Right lobe of liver (tissue), 6 donors: ENCODE measurements around the gene ADGRV1. TPM values are rescaled to one million over a fixed set of nuclear protein-coding genes. Genes with fewer than 3 reads are reported as not detected.

ENCODE experiments used
- ATAC-seq, 4 donors: fragments of 200-7000 bp; cut with Tn5 transposase; one replicate each; pipeline ENCODE4 v1.9.1; 2020; ENCODE audit warnings: mild to moderate bottlenecking in 4 of 4, moderate library complexity in 4 of 4
- DNase-seq, 3 donors: peaks; one replicate each; pipeline ENCODE4 v3.0.0-alpha.2; 2020
- H3K27ac ChIP-seq, 3 donors: fragments of 200-600 bp; one replicate each; pipeline ENCODE4 v1.8.0; 2022
- H3K27me3 ChIP-seq, 2 donors: fragments of 200-600 bp; one replicate each; pipeline ENCODE4 v1.8.0; 2022
- H3K36me3 ChIP-seq, 4 donors: fragments of 200-600 bp; sonication (generic) in 1 of 4; one replicate each; pipeline versions ENCODE4 v1.5.1 to v1.8.0; 2017 to 2022; ENCODE audit warnings: control low read depth in 1 of 4
- H3K4me1 ChIP-seq, 4 donors: fragments of 200-600 bp; sonication (generic) in 1 of 4; one replicate each; pipeline versions ENCODE4 v1.5.1 to v1.8.0; 2017 to 2022; ENCODE audit warnings: control low read depth in 1 of 4
- H3K4me3 ChIP-seq, 3 donors: fragments of 200-600 bp; one replicate each; pipeline ENCODE4 v1.8.0; 2022
- H3K9me3 ChIP-seq, 4 donors: fragments of 200-600 bp; sonication (generic) in 1 of 4; one replicate each; pipeline versions ENCODE4 v1.5.1 to v1.8.0; 2017 to 2022; ENCODE audit warnings: control low read depth in 1 of 4
- CTCF ChIP-seq, 4 donors: fragments of 200-600 bp in 3 of 4; fragments of 450-650 bp in 1 of 4; IDR thresholded peaks; one replicate each; pipeline versions ENCODE4 v1.5.1 to v1.8.0; 2016 to 2022; ENCODE audit warnings: antibody characterized with exemption in 4 of 4, mild to moderate bottlenecking in 2 of 4
- POLR2A ChIP-seq: fragments of 450-650 bp; IDR thresholded peaks from one replicate; pipeline ENCODE4 v1.6.1; 2017; ENCODE audit warnings: antibody characterized with exemption, mild to moderate bottlenecking
- WGBS: methylation state at CpG from one replicate; pipeline ENCODE4 v1.1.6; 2018; ENCODE audit warnings: low coverage, low lambda C conversion rate; ENCODE audit not compliant: insufficient coverage; ENCODE audit errors: missing lambda C conversion rate; 5-methylcytosine and 5-hydroxymethylcytosine counted together
- intact Hi-C, 2 donors: fragments of 100-400 bp; cut with DNase I; formaldehyde crosslinking; loops; one replicate each; pipeline versions ENCODE4 v1.11.2 to v1.14.1; 2022
- total RNA-seq, 6 experiments: library from RNA; depleted of rRNA in 2 of 6; stranded (reverse); fragments of >200 nt in 2 of 6; fragmentation: NEBNext Ultra II Directional in 3 of 6; extraction: Animal tissue kit (Norgen Biotek cat#: 25700) in 3 of 6; gene quantifications; one replicate each; pipeline versions ENCODE4 v1.1.0 to v1.2.4, GENCODE V29; 2016 to 2023
- donor health status: DM: no; HTN: yes; CAD: no.
- donor health status: DM: no; HTN: no; CAD: no.
- donor health status: DM: no; HTN: no; CAD: no.
- donor health status: DM: no; HTN: yes; CAD: no.
- donor health status: DM: no; HTN: yes; CAD: no.

The ADGRV1 gene
- total RNA-seq, 6 experiments from 2014 or later: 4.5 to 15.9 (median 7.4) TPM

GRCh38 chr5:90739567-90739966 is 181.0 kb downstream of the ADGRV1 start:
- no peaks in the 10 kb centered on the region for H3K27me3 ChIP-seq
- H3K27ac ChIP-seq: no peak overlapping the region
- ATAC-seq (no peak), DNase-seq (no peak)
- intact Hi-C loops: no loop called here
- no peak overlapping the region for H3K4me3 ChIP-seq
- TF ChIP-seq CTCF (IDR thresholded peaks at IDR 0.05) (no peak), POLR2A (no peak)
- H3K36me3 ChIP-seq: no peaks in the 10 kb centered on the region
- H3K9me3 ChIP-seq: no peaks in the 10 kb centered on the region
- 29% methylated on average over 1 of the region's 1 CpG for WGBS
- H3K4me1 ChIP-seq: no peaks in the 10 kb centered on the region

DNA sequence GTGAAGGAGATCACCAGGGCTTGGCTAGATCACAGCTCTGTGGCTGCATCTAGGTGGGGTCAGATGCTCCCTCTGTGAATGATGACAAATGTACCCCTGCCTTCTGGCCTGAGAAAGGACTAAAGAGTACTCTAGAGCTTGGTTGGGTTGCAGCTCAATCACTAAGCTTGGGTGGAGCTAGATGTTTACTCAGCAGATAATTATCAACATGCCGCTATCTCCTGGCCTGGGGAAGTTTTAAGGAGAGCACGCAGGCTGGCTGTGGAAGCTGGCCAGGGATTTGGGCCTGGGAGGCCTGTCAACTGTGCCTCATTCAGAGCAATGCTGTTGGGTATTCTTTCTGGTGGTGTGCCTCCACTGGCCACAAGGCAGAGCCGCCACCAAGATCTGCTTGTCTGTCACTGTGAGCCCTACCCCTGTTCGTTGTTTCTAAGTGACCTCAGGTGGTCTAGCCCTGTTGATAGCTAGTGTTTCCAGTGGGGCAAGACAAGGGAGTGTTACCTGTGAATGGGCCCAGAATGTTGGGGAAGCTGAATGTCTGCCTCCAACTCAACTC is 181.7 kb downstream of the ADGRV1 start:
- no CpG with 5 or more reads among the region's 4 CpGs for WGBS
- TF ChIP-seq POLR2A (no peak), CTCF (IDR thresholded peaks at IDR 0.05) (no peak)
- Histone ChIP-seq H3K36me3 (no peaks in the 10 kb centered on the region), H3K27ac (no peak overlapping the region), H3K4me3 (no peak overlapping the region), H3K9me3 (no peaks in the 10 kb centered on the region), H3K4me1 (no peaks in the 10 kb centered on the region), H3K27me3 (no peaks in the 10 kb centered on the region)
- no peak for ATAC-seq
- DNase-seq: no peak
- intact Hi-C loops: no loop called here

DNA sequence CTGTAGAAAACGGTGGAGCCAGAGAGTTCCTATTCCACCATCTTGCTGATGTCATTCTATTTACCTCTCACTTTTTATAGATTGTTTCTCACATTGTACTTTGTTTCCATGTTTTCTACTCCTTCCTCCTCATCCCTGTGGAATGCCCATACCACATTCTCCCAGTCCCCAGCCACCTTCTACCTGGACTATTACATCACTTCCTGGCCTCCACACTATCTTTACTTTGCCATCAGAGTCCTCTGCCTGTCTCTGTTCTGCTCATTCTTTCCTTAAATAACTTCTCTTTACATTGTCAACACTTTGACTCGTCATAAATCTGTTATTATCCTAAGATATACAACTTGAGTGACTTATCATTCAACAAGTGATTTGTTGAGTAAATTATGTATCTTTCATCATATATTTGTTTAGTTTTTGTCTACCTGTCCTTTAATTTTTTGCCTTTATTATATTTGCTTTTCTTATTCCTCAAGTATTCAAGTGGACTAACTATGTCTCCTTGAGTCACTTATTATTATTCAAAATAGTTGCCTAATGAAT is 182.5 kb downstream of the ADGRV1 start:
- 46% methylated on average over 2 of the region's 2 CpGs for WGBS
- ATAC-seq: no peak
- Histone ChIP-seq H3K27me3 (no peaks in the 10 kb centered on the region), H3K27ac (no peak overlapping the region), H3K4me3 (no peak overlapping the region), H3K9me3 (no peaks in the 10 kb centered on the region), H3K36me3 (no peaks in the 10 kb centered on the region), H3K4me1 (no peaks in the 10 kb centered on the region)
- no peak for DNase-seq
- intact Hi-C loops: no loop called here
- TF ChIP-seq POLR2A: no peak
- TF ChIP-seq CTCF (IDR thresholded peaks at IDR 0.05): no peak

- H3K36me3 ChIP-seq: no peaks in the 10 kb centered on the region
- H3K27me3 ChIP-seq: no peaks in the 10 kb centered on the region
- H3K4me3 ChIP-seq: no peak overlapping the region
- H3K4me1 ChIP-seq: no peaks in the 10 kb centered on the region
- no peak for DNase-seq
- intact Hi-C loops: no loop called here
- TF ChIP-seq CTCF (IDR thresholded peaks at IDR 0.05): no peak
- TF ChIP-seq POLR2A: no peak
- no peaks in the 10 kb centered on the region for H3K9me3 ChIP-seq
- H3K27ac ChIP-seq: no peak overlapping the region
- ATAC-seq: no peak
- 80% methylated on average over 1 of the region's 1 CpG for WGBS
Observed at GRCh38 chr5:90746119-90746518, 187.5 kb downstream of the ADGRV1 start.
